ENCODE data around the gene ZNF230. TPM values are rescaled to one million over a fixed set of nuclear protein-coding genes. Genes with fewer than 3 reads are reported as not detected.

The ZNF230 gene
- total and polyA plus RNA-seq, 4 donors = 1.3 to 4.3 (median 1.8) TPM

GRCh38 chr19:44050740-44051649 lies 48.2 kb downstream of the ZNF230 start (continued):
- TF ChIP-seq CTCF (IDR thresholded peaks at IDR 0.05; ENCODE audit: low read depth, low read length, missing input control) (no peak), GABPA (IDR thresholded peaks at IDR 0.05 in 1 of 2, conservative IDR thresholded peaks at IDR 0.05 in 1 of 2) (no peak)

GRCh38 chr19:44051650-44052402 lies 49.1 kb downstream of the ZNF230 start, which contains the start of gene ZNF223:
TSS of gene ZNF223 (plus strand) at chr19:44052036. CDS start at chr19:44055177, 3,141 bp downstream.
- Histone ChIP-seq H3K9ac (ENCODE audit: low read depth in 1 of 2, low read length in 2 of 2) (peak within 1 kb of the TSS in 1 of 2 donors; percentile 61), H3K27me3 (ENCODE audit: control insufficient read depth in 4 of 4, insufficient read depth in 4 of 4, low read length in 3 of 4) (peaks cover 0 to 2% (median 1%) of the 10 kb centered on the region in 4 donors), H3K27ac (ENCODE audit: low read depth in 1 of 2, low read length in 2 of 2) (peak within 1 kb of the TSS; percentile 21 to 60), H3K4me1 (ENCODE audit: control insufficient read depth in 4 of 4, insufficient read depth in 4 of 4, low read length in 3 of 4) (peaks cover 0 to 18% (median 15%) of the 10 kb centered on the region in 4 donors), H3K9me3 (ENCODE audit: control insufficient read depth in 4 of 4, low read length in 3 of 4) (peaks cover 3 to 32% (median 24%) of the 10 kb centered on the region in 4 donors), H3K36me3 (ENCODE audit: control insufficient read depth in 4 of 4, insufficient read depth in 3 of 4, low read depth in 1 of 4, low read length in 3 of 4) (peaks cover 0 to 14% (median 10%) of the 10 kb centered on the region in 4 donors), H3K4me3 (ENCODE audit: low read depth in 1 of 3, low read length in 3 of 3) (peak within 1 kb of the TSS; percentile 78 to 99 (median 87))
- 1% methylated on average over 38 of the region's 38 CpGs for WGBS
- TF ChIP-seq HNF4A (conservative IDR thresholded peaks at IDR 0.05) = peak; percentile 72 to 87
- peak; percentile 73 for TF ChIP-seq NR2F2 (IDR thresholded peaks at IDR 0.05)
- TF ChIP-seq ATF3 (IDR thresholded peaks at IDR 0.05) = peak; percentile 27
- peak; percentile 96 for TF ChIP-seq YY1 (IDR thresholded peaks at IDR 0.05)
- peak; percentile 93 for TF ChIP-seq MAX (IDR thresholded peaks at IDR 0.05)
- TF ChIP-seq RXRA (IDR thresholded peaks at IDR 0.05) = peak; percentile 61 to 70
- TF ChIP-seq CTCF (IDR thresholded peaks at IDR 0.05; ENCODE audit: low read depth, low read length, missing input control) = no peak
- no peak for TF ChIP-seq FOXA2 (IDR thresholded peaks at IDR 0.05)
- peak; percentile 34 for TF ChIP-seq FOXA1 (IDR thresholded peaks at IDR 0.05)
- TF ChIP-seq TAF1 (conservative IDR thresholded peaks at IDR 0.05) = peak; percentile 78
- TF ChIP-seq SP1 (IDR thresholded peaks at IDR 0.05) = peak; percentile 77
- TF ChIP-seq HNF4G (IDR thresholded peaks at IDR 0.05) = peak; percentile 50
- TF ChIP-seq JUND (IDR thresholded peaks at IDR 0.05) = peak; percentile 23 to 59
- TF ChIP-seq ZBTB33 (IDR thresholded peaks at IDR 0.05) = peak; percentile 97
- TF ChIP-seq REST (IDR thresholded peaks at IDR 0.05) = peak; percentile 69
- TF ChIP-seq RAD21 (IDR thresholded peaks at IDR 0.05) = peak; percentile 44 to 58
- peak; percentile 87 to 99 for TF ChIP-seq GABPA (IDR thresholded peaks at IDR 0.05 in 1 of 2, conservative IDR thresholded peaks at IDR 0.05 in 1 of 2)
- TF ChIP-seq EGR1 (IDR thresholded peaks at IDR 0.05; ENCODE audit: low read depth in 2 of 2) = peak; percentile 83 to 84
- DNase-seq (ENCODE audit: low spot score) = peak; percentile 86
